ENCODE data around the gene SPINK2.

The SPINK2 gene

GRCh38 chr4:56772134-56772533, 49.4 kb downstream of the SPINK2 start:
- in situ Hi-C loops (cut with HindIII; ENCODE audit: low sequenced_read_pairs) = no loop called here
- no peak overlapping the region for H3K4me3 ChIP-seq (ENCODE audit: low read depth, low read length)
- DNase-seq (ENCODE audit: low read depth) = no peak
- TF ChIP-seq CTCF (IDR thresholded peaks at IDR 0.05; ENCODE audit: low read depth, low read length, missing control alignments) = no peak

GRCh38 chr4:56768763-56769162, 52.7 kb downstream of the SPINK2 start:
- no peak for DNase-seq (ENCODE audit: low read depth)
- no peak for TF ChIP-seq CTCF (IDR thresholded peaks at IDR 0.05; ENCODE audit: low read depth, low read length, missing control alignments)
- in situ Hi-C loops (cut with HindIII; ENCODE audit: low sequenced_read_pairs) = no loop called here
- H3K4me3 ChIP-seq (ENCODE audit: low read depth, low read length) = no peak overlapping the region

- no peak for TF ChIP-seq CTCF (IDR thresholded peaks at IDR 0.05; ENCODE audit: low read depth, low read length, missing control alignments)
- in situ Hi-C loops (cut with HindIII; ENCODE audit: low sequenced_read_pairs) = no loop called here
- no peak overlapping the region for H3K4me3 ChIP-seq (ENCODE audit: low read depth, low read length)
- no peak for DNase-seq (ENCODE audit: low read depth)
Observed at GRCh38 chr4:56768316-56768715, 53.2 kb downstream of the SPINK2 start.

- H3K4me3 ChIP-seq (ENCODE audit: low read depth, low read length) = no peak overlapping the region
- DNase-seq (ENCODE audit: low read depth) = no peak
- TF ChIP-seq CTCF (IDR thresholded peaks at IDR 0.05; ENCODE audit: low read depth, low read length, missing control alignments) = no peak
- in situ Hi-C loops (cut with HindIII; ENCODE audit: low sequenced_read_pairs) = no loop called here
Observed at GRCh38 chr4:56767567-56767966, 53.9 kb downstream of the SPINK2 start.

GRCh38 chr4:56764775-56765174, 56.7 kb downstream of the SPINK2 start:
- in situ Hi-C loops (cut with HindIII; ENCODE audit: low sequenced_read_pairs) = no loop called here
- DNase-seq (ENCODE audit: low read depth) = no peak
- TF ChIP-seq CTCF (IDR thresholded peaks at IDR 0.05; ENCODE audit: low read depth, low read length, missing control alignments) = no peak
- no peak overlapping the region for H3K4me3 ChIP-seq (ENCODE audit: low read depth, low read length)

GRCh38 chr4:56764223-56764622, 57.3 kb downstream of the SPINK2 start:
- DNase-seq (ENCODE audit: low read depth) = no peak
- H3K4me3 ChIP-seq (ENCODE audit: low read depth, low read length) = no peak overlapping the region
- in situ Hi-C loops (cut with HindIII; ENCODE audit: low sequenced_read_pairs) = no loop called here
- TF ChIP-seq CTCF (IDR thresholded peaks at IDR 0.05; ENCODE audit: low read depth, low read length, missing control alignments) = no peak
